ENCODE data around the gene SAE1.
A peak's percentile ranks its signal among the peaks of the same experiment; 100 is the strongest.

Gene SAE1

DNA sequence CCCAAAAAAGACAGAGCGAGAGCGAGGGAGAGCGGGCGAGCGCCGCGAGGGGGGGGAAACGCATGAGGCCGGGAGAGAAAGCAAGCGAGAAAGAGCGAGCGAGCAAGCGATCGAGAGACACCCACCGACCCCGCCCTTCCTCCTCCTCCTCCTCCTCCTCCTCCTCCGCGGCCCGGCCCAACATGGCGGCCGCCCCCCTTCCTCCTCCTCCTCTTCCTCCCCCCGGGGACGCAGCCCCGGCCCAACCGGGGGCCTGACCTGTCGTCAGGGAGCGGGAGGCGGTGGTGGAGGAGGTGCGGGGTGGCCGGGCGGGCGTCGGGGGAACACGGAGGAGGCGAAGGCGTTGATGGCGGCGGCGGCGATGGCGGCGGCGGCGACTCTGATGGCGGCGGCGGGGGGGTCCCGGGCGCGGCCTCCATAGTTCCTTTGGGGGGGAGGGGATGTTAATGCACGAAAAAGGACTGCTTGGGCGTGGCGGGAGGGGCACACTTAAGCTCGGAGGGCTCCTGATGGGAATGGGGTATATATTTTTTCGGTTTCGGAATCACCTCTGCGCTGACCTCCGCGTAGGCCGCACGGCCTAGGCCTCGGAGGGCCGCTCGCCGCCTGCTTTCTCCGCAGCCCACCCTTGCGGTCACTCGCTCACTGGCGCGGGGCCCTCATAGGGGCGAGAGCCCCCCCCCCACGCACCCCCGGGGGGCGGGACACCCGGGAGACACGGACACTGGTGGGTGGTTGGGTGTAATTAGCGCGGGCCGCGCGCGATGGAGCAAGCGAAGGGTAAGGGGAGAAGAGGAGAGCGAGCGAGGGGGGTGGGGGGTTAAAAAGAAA lies 18.3 kb upstream of the SAE1 start:
- ATAC-seq, result peak; percentile 31
- peaks cover 41% of the 10 kb centered on the region for H3K4me1 Mint-ChIP-seq
- DNase-seq (ENCODE audit: low spot score in 2 of 2), result peak; percentile 69 to 91
- no peaks in the 10 kb centered on the region for H3K9me3 Mint-ChIP-seq
- peak overlapping the region; percentile 95 for H3K4me3 Mint-ChIP-seq
- peaks cover 70% of the 10 kb centered on the region for H3K36me3 Mint-ChIP-seq
- peak overlapping the region; percentile 100 for H3K27ac Mint-ChIP-seq

GRCh38 chr19:47112997-47113849 lies 17.4 kb upstream of the SAE1 start, which contains the start of gene ZC3H4:
Gene ZC3H4, minus strand, starts transcription at chr19:47113776. Its CDS starts 1,192 bp downstream, at chr19:47112584.
- Mint-ChIP-seq H3K27ac (peak within 1 kb of the TSS; percentile 100), H3K9me3 (no peaks in the 10 kb centered on the region), H3K36me3 (peaks cover 62% of the 10 kb centered on the region), H3K4me1 (peaks cover 32% of the 10 kb centered on the region), H3K4me3 (peak within 1 kb of the TSS; percentile 95)
- ATAC-seq (peak; percentile 88), DNase-seq (ENCODE audit: low spot score in 2 of 2) (peak; percentile 98 to 99)

DNA sequence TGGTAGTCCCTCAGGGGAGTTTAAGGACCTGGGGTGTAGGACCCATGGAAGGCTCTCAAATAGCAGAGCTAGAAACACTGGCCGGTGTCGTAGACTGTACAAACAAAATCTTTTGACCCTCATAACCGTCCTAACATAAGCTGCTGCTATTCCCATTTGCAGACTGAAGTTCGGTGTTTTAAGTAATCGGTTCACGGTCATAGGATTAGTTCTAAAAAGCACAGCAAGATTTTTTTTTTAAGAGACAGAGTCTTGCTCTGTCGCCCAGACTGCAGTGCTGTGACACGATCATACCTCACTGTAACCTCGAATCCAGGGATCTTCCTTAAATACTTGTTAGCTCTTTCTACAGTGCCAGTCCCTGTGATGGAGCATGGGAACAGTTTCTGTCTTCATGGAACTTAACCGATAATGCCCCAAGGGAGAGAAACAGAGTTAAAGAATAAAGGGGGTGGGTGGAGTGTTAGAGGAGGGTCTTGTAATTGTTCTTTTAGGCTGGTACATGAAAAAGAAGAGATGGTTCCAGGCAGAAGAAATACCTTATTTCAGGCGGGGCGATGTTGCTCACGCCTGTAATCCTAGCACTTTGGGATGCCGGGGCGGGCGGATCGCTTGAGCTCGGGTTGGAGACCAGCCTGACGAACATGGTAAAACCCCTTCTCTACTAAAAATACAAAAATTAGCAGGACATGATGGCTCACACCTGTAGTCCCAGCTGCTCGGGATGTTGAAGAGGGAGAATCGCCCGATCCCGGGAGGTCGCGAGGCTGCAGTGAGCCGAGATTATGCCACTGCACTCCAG lies 16.6 kb upstream of the SAE1 start:
- Mint-ChIP-seq H3K4me3 (peak overlapping the region; percentile 95), H3K4me1 (peaks cover 24% of the 10 kb centered on the region), H3K9me3 (no peaks in the 10 kb centered on the region), H3K36me3 (peaks cover 54% of the 10 kb centered on the region), H3K27ac (peak overlapping the region; percentile 100)
- no peak for ATAC-seq
- no peak for DNase-seq (ENCODE audit: low spot score in 2 of 2)

DNA sequence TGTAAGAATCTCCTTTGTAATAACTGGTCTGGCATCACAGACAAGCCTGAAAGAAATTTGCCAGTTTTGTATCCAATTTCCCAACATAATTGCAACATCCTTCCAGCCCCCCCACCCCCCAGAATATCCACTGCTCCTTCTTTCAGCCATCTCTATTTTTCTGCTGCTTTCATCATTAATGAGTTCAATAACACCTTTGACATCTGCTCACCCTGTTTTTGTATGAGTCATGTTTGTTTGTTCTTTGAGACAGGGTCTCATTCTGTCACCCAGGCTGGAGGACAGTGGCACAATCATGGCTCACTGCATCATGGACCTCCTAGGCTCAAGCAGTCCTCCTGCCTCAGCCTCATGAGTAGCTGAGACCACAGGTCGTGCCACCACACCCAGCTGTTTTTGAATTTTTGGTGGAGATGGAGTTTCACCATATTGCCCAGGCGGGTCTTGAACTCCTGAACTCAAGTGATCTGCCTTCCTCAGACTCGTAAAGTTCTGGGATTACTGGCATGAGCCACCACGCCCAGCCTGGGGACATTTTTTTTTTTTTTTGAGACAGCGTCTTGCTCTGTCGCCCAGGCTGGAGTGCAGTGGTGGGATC lies 10.1 kb upstream of the SAE1 start:
- H3K9me3 Mint-ChIP-seq, result no peaks in the 10 kb centered on the region
- no peak for ATAC-seq
- H3K4me3 Mint-ChIP-seq, result no peak overlapping the region
- H3K4me1 Mint-ChIP-seq, result no peaks in the 10 kb centered on the region
- no peak overlapping the region for H3K27ac Mint-ChIP-seq
- H3K36me3 Mint-ChIP-seq, result no peaks in the 10 kb centered on the region
- DNase-seq (ENCODE audit: low spot score in 2 of 2), result no peak

GRCh38 chr19:47122359-47123335 lies 8.0 kb upstream of the SAE1 start:
- DNase-seq (ENCODE audit: low spot score in 2 of 2), result no peak
- H3K36me3 Mint-ChIP-seq, result no peaks in the 10 kb centered on the region
- no peak overlapping the region for H3K27ac Mint-ChIP-seq
- H3K9me3 Mint-ChIP-seq, result no peaks in the 10 kb centered on the region
- no peak for ATAC-seq
- no peak overlapping the region for H3K4me3 Mint-ChIP-seq
- no peaks in the 10 kb centered on the region for H3K4me1 Mint-ChIP-seq

- DNase-seq (ENCODE audit: low spot score in 2 of 2), result no peak
- ATAC-seq, result no peak
- H3K9me3 Mint-ChIP-seq, result no peaks in the 10 kb centered on the region
Measured at GRCh38 chr19:47123406-47123805, 7.2 kb upstream of the SAE1 start.

DNA sequence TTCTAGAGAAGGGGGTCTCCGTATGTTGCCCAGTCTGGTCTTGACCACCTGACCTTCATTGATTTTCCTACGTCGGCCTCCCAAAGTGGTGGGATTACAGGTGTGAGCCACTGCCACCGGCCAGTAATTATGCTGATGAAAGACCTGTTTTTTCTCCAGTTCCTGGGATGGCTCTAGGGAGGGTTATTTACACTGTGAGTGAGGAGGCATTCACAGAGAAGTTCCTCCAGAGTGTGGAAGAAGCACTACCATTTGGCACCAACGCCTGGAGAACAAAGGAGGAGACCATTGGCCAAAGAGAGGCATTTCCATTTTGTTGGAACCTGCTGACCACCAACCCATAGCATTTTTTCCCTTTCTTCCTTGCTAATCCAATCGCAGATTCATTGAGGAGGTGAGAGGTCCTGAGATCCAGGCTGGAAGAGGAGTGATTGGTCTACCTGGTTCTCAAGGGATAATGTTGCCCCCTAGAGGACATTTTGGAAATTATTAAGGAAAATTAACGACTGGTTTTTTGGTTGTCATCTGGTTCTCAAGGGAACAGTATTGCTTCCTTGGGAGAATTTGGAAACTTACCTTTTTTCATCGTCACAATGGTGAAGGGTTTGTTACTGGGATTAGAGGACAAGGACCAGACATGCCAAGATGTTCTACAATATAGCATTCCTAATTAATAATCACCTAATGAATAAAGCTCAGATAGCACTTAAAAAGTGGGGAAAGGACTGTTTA lies 5.5 kb upstream of the SAE1 start:
- H3K9me3 Mint-ChIP-seq, result no peaks in the 10 kb centered on the region
- H3K4me1 Mint-ChIP-seq, result peaks cover under 1% of the 10 kb centered on the region
- H3K4me3 Mint-ChIP-seq, result no peak overlapping the region
- DNase-seq (ENCODE audit: low spot score in 2 of 2) (peak in 1 of 2 donors; percentile 13), ATAC-seq (peak; percentile 57)
- H3K36me3 Mint-ChIP-seq, result peaks cover 2% of the 10 kb centered on the region
- no peak overlapping the region for H3K27ac Mint-ChIP-seq

More at GRCh38 chr19:47123406-47123805, 7.2 kb upstream of the SAE1 start:
- H3K4me1 Mint-ChIP-seq, result no peaks in the 10 kb centered on the region
- H3K27ac Mint-ChIP-seq, result no peak overlapping the region
- no peak overlapping the region for H3K4me3 Mint-ChIP-seq
- no peaks in the 10 kb centered on the region for H3K36me3 Mint-ChIP-seq

- no peak overlapping the region for H3K27ac Mint-ChIP-seq
- H3K4me1 Mint-ChIP-seq, result peaks cover 5% of the 10 kb centered on the region
Measured at GRCh38 chr19:47125669-47125938, 5.0 kb upstream of the SAE1 start.

GRCh38 chr19:47129579-47129978 lies 1.1 kb upstream of the SAE1 start:
- Mint-ChIP-seq H3K9me3 (peaks cover 3% of the 10 kb centered on the region), H3K4me1 (peaks cover 42% of the 10 kb centered on the region), H3K4me3 (no peak overlapping the region), H3K27ac (peak overlapping the region; percentile 100), H3K36me3 (peaks cover 47% of the 10 kb centered on the region)
- ATAC-seq (no peak), DNase-seq (ENCODE audit: low spot score in 2 of 2) (no peak)

More at GRCh38 chr19:47125669-47125938, 5.0 kb upstream of the SAE1 start:
- H3K36me3 Mint-ChIP-seq, result peaks cover 7% of the 10 kb centered on the region
- H3K4me3 Mint-ChIP-seq, result no peak overlapping the region
- ATAC-seq (no peak), DNase-seq (ENCODE audit: low spot score in 2 of 2) (no peak)
- H3K9me3 Mint-ChIP-seq, result peaks cover 3% of the 10 kb centered on the region

DNA sequence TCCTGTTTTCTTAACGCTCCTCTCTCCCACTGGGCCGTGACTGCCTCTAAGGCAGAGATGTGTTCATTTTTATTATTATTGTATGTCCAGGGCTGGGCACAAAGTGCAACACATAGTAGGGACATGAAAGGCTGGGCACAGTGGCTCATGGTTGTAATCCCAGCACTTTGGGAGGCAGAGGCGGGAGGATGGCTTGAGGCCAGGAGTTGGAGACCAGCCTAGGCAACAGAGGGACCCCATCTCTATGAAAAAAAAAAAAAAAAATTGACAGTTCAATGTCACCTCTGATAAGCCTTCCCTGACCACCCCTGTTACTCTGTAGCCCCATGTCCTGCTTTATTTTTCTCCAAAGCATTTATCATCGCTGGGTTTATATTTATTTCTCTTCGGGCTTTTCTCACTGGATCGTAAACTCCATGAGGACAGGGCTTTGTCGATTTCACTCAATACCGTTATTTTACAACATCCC lies 481 bp upstream of the SAE1 start:
- peaks cover 48% of the 10 kb centered on the region for H3K4me1 Mint-ChIP-seq
- ATAC-seq (no peak), DNase-seq (ENCODE audit: low spot score in 2 of 2) (no peak)
- peak overlapping the region; percentile 100 for H3K27ac Mint-ChIP-seq
- peaks cover 52% of the 10 kb centered on the region for H3K36me3 Mint-ChIP-seq
- peak overlapping the region; percentile 99 for H3K4me3 Mint-ChIP-seq
- peaks cover 3% of the 10 kb centered on the region for H3K9me3 Mint-ChIP-seq

DNA sequence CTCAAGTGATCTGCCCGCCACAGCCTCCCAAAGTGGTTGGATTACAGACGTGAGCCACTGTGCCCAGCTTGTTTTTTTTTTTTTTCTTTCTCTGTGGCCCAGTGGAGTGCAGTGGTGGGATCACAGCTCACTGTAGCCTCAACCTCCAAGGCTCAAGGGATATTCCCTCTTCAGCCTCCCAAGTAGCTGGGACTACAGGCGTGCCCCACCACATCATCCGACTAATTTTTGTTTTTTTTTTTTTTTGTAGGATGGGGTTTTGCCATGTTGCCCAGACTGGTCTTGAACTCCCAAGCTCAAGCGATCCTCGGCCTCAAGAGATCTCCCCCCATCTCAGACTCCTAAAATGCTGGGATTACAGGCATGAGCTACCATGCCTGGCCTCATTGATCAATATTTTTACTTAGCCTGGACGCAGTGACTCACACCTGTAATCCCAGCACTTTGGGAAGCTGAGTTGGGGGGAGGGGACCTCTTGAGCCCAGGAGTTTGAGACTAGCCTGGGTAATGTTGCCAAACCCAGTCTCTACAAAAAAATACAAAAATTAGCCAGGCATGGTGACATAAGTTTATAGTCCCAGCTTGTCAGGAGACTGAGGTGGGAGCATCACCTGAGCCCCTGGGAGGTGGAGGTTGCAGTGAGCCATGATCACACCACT lies 1.7 kb downstream of the SAE1 start:
- peak overlapping the region; percentile 100 for H3K27ac Mint-ChIP-seq
- peak overlapping the region; percentile 99 for H3K4me3 Mint-ChIP-seq

GRCh38 chr19:47133021-47133471 lies 2.4 kb downstream of the SAE1 start:
- ATAC-seq (no peak), DNase-seq (ENCODE audit: low spot score in 2 of 2) (no peak)
- Mint-ChIP-seq H3K36me3 (peaks cover 79% of the 10 kb centered on the region), H3K27ac (peak overlapping the region; percentile 100), H3K9me3 (peaks cover 3% of the 10 kb centered on the region), H3K4me3 (peak overlapping the region; percentile 99), H3K4me1 (peaks cover 63% of the 10 kb centered on the region)

More for the DNA sequence above, 1.7 kb downstream of the SAE1 start:
- DNase-seq (ENCODE audit: low spot score in 2 of 2) (no peak), ATAC-seq (no peak)
- Mint-ChIP-seq H3K4me1 (peaks cover 63% of the 10 kb centered on the region), H3K36me3 (peaks cover 74% of the 10 kb centered on the region), H3K9me3 (peaks cover 3% of the 10 kb centered on the region)

GRCh38 chr19:47134545-47134944 lies 3.9 kb downstream of the SAE1 start:
- DNase-seq (ENCODE audit: low spot score in 2 of 2) (no peak), ATAC-seq (no peak)
- peaks cover 3% of the 10 kb centered on the region for H3K9me3 Mint-ChIP-seq
- H3K4me1 Mint-ChIP-seq, result peaks cover 77% of the 10 kb centered on the region
- H3K27ac Mint-ChIP-seq, result peak overlapping the region; percentile 100
- H3K36me3 Mint-ChIP-seq, result peaks cover 94% of the 10 kb centered on the region
- peak overlapping the region; percentile 99 for H3K4me3 Mint-ChIP-seq

Data from stimulated activated effector memory CD8-positive, alpha-beta T cell treated with anti-CD3 and anti-CD28 coated beads, Interleukin-12 subunit alpha, Interleukin-12 subunit beta, amount 100 ng/mL, for 72 hours (primary cell).